Suprapubic skin (tissue), 4 donors: ENCODE measurements around the gene MEIOSIN.

Source experiments
- EP300 ChIP-seq: sonication (generic); formaldehyde crosslinking; IDR thresholded peaks from one replicate; pipeline ENCODE4 v1.6.1; 2017; ENCODE audit warnings: antibody characterized with exemption
- POLR2A ChIP-seq, 2 donors: fragments of 450-650 bp; IDR thresholded peaks; one replicate each; pipeline ENCODE4 v1.6.1; 2017; ENCODE audit warnings: antibody characterized with exemption in 2 of 2, mild to moderate bottlenecking in 2 of 2, moderate library complexity in 2 of 2
- POLR2AphosphoS5 ChIP-seq, 3 donors: sonication (generic); formaldehyde crosslinking; IDR thresholded peaks; one replicate each; pipeline ENCODE4 v1.6.1; 2017; ENCODE audit warnings: antibody characterized with exemption in 3 of 3
- TF ChIP-seq, protein P1 (sequence below), 2 donors: fragments of 200-600 bp in 1 of 2; fragments of 450-650 bp in 1 of 2; sonication (generic) in 1 of 2; IDR thresholded peaks; one replicate each; pipeline ENCODE4 v1.5.1; 2016 to 2019; ENCODE audit warnings: antibody characterized with exemption in 2 of 2, mild to moderate bottlenecking in 1 of 2, moderate library complexity in 1 of 2

DNA sequence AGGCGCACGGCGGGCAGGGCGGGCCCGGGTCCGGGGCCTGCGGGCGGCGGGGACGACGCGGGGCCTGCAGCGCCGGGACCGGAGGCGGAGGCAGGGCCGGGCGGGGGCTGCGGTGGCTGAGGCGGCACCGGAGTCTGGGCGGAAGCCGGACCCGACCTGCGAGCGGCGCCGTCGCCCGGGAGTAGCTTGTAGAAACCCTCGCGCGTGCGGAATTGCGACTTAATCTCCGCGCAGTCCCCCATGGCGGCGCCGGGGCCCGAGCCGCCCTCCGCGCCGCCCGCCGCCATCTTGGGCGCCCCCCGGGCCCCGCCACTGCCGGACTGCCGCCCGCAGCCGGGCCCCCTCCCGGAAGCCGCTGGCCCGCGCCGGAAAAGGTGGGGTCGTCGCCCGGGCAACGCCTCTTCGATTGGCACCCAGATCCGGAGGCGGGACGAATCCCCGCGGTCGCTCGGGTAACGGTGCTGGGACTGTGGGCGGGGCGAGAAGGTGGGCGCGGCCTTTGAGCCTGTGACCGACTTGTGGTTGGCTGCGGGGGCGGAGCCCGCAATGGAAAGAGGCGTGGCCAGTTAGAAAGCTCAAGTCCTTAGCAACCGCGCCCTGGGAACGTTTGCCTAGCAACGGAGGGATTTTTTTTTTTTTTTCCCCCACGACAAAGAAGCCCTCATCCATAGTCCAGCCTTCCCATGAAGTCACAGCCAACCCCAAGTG, 59.4 kb downstream of the MEIOSIN start, which contains the start of gene DMWD:
- TF ChIP-seq, protein P1, sequence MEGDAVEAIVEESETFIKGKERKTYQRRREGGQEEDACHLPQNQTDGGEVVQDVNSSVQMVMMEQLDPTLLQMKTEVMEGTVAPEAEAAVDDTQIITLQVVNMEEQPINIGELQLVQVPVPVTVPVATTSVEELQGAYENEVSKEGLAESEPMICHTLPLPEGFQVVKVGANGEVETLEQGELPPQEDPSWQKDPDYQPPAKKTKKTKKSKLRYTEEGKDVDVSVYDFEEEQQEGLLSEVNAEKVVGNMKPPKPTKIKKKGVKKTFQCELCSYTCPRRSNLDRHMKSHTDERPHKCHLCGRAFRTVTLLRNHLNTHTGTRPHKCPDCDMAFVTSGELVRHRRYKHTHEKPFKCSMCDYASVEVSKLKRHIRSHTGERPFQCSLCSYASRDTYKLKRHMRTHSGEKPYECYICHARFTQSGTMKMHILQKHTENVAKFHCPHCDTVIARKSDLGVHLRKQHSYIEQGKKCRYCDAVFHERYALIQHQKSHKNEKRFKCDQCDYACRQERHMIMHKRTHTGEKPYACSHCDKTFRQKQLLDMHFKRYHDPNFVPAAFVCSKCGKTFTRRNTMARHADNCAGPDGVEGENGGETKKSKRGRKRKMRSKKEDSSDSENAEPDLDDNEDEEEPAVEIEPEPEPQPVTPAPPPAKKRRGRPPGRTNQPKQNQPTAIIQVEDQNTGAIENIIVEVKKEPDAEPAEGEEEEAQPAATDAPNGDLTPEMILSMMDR (IDR thresholded peaks at IDR 0.05) = no peak
- TF ChIP-seq POLR2AphosphoS5 (IDR thresholded peaks at IDR 0.05) (peak in 1 of 3 donors; percentile 79), POLR2A (IDR thresholded peaks at IDR 0.05) (peak in 1 of 2 donors; percentile 18), EP300 (no peak)
